Measurements from ENCODE around the gene RUNX2.

DNA sequence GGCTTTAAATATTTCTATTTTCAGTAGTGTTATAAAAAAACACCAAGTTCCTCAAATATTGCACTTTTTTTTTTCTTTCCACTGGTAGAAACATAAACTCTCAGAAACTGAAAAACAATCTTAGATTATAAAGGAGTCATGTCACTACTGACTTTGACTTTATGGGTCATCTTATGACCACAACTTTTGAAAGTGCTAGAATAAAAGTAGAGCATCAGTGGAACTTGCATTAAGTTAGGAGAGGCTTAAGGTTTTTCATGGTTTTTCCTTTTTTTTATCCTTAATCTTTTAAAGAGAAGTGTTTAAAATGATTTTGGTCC, 106.2 kb downstream of the RUNX2 start:
- TF ChIP-seq, protein P1, sequence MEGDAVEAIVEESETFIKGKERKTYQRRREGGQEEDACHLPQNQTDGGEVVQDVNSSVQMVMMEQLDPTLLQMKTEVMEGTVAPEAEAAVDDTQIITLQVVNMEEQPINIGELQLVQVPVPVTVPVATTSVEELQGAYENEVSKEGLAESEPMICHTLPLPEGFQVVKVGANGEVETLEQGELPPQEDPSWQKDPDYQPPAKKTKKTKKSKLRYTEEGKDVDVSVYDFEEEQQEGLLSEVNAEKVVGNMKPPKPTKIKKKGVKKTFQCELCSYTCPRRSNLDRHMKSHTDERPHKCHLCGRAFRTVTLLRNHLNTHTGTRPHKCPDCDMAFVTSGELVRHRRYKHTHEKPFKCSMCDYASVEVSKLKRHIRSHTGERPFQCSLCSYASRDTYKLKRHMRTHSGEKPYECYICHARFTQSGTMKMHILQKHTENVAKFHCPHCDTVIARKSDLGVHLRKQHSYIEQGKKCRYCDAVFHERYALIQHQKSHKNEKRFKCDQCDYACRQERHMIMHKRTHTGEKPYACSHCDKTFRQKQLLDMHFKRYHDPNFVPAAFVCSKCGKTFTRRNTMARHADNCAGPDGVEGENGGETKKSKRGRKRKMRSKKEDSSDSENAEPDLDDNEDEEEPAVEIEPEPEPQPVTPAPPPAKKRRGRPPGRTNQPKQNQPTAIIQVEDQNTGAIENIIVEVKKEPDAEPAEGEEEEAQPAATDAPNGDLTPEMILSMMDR (IDR thresholded peaks at IDR 0.05; ENCODE audit: low read length): no peak
- no peak for TF ChIP-seq EZH2 (IDR thresholded peaks at IDR 0.05; ENCODE audit: borderline replicate concordance, low read length)

Data from OCI-LY1 (cell line).